ENCODE results near the gene TUBB. TPM values are rescaled to one million over a fixed set of nuclear protein-coding genes. Genes with fewer than 3 reads are reported as not detected.

TUBB gene
- 286 TPM for total RNA-seq

- DNase-seq, result peak; percentile 99
Measured at GRCh38 chr6:30719791-30720737, at the start of gene TUBB. TSS of gene TUBB (plus strand) at chr6:30720352. CDS start at chr6:30720507, 155 bp downstream.

GRCh38 chr6:30670760-30671527 lies 49.2 kb upstream of the TUBB start:
- no peak for DNase-seq

- DNase-seq, result peak; percentile 99
Measured at GRCh38 chr6:30672445-30673253, 47.5 kb upstream of the TUBB start, which contains the start of gene DHX16. TSS of gene DHX16 (minus strand) at chr6:30673006. CDS start at chr6:30672841, 165 bp downstream.

GRCh38 chr6:30676660-30677285 lies 43.4 kb upstream of the TUBB start:
- DNase-seq, result no peak

- peak; percentile 89 for DNase-seq
Measured at GRCh38 chr6:30678964-30679726, 41.0 kb upstream of the TUBB start.

- DNase-seq, result no peak
Measured at GRCh38 chr6:30679765-30680535, 40.2 kb upstream of the TUBB start.

- DNase-seq, result no peak
Measured at GRCh38 chr6:30681766-30682142, 38.4 kb upstream of the TUBB start.

- peak; percentile 50 for DNase-seq
Measured at GRCh38 chr6:30682143-30683117, 37.7 kb upstream of the TUBB start.

GRCh38 chr6:30683183-30683979 lies 36.8 kb upstream of the TUBB start:
- peak; percentile 26 for DNase-seq

- no peak for DNase-seq
Measured at GRCh38 chr6:30683980-30684338, 36.2 kb upstream of the TUBB start.

- DNase-seq, result no peak
Measured at GRCh38 chr6:30684386-30685156, 35.6 kb upstream of the TUBB start.

- no peak for DNase-seq
Measured at GRCh38 chr6:30685157-30686008, 34.8 kb upstream of the TUBB start.

GRCh38 chr6:30686009-30686907 lies 33.9 kb upstream of the TUBB start, which contains the start of gene PPP1R18:
TSS of gene PPP1R18 (minus strand) at chr6:30686645. CDS start at chr6:30686018, 627 bp downstream.
- DNase-seq, result peak; percentile 83

- DNase-seq, result peak; percentile 97
Measured at GRCh38 chr6:30686908-30687658, 33.1 kb upstream of the TUBB start.
